COLO668 (cell line): ENCODE results near the gene CENPP.

ENCODE experiments used
- DNase-seq: peaks from one replicate; lab custom pipeline; 2025; ENCODE audit not compliant: unreplicated experiment; lab: John Stamatoyannopoulos, UW

CENPP gene

GRCh38 chr9:92633614-92634278, 308.0 kb downstream of the CENPP start:
- no peak for DNase-seq

GRCh38 chr9:92634712-92635605, 309.2 kb downstream of the CENPP start:
- peak; percentile 52 for DNase-seq

DNA sequence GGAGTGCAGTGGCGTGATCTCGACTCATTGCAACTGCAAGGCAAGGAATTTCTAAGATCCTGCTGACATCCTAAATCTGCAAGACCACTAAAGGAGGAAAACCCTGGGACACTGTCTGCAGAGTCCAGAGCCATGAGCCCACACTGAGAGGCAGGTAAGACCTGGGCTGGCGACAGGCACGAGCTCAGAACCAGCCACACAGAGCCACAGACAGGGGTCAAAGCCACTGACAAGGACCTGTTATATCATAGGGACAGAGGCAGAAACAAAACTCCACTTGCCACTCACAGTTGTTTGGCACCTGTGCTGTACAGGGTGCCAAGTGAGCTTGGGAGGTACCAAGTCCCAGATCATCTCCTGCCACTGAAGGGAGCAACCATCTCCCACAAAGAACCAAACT, 310.0 kb downstream of the CENPP start:
- no peak for DNase-seq

DNA sequence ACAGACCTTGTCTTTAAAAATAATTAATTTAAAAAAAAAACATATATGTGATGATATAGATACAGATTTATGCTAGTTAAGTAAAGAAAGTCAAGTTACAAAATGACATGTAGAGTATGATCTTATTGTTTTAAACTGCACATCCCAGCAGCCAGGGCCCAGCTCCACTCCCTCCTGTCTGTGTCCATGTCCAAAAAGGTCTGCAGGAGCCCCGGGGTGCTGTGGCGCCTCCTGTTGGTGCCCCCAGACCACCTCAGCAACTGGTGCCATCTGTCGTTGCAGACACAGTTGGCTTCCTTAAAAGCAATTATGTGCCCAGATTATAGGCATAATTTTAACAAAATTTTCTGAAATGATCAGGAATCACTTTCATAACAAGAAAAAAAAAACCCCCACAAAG, 310.9 kb downstream of the CENPP start:
- no peak for DNase-seq

GRCh38 chr9:92637326-92637725, 311.6 kb downstream of the CENPP start:
- DNase-seq = no peak

DNA sequence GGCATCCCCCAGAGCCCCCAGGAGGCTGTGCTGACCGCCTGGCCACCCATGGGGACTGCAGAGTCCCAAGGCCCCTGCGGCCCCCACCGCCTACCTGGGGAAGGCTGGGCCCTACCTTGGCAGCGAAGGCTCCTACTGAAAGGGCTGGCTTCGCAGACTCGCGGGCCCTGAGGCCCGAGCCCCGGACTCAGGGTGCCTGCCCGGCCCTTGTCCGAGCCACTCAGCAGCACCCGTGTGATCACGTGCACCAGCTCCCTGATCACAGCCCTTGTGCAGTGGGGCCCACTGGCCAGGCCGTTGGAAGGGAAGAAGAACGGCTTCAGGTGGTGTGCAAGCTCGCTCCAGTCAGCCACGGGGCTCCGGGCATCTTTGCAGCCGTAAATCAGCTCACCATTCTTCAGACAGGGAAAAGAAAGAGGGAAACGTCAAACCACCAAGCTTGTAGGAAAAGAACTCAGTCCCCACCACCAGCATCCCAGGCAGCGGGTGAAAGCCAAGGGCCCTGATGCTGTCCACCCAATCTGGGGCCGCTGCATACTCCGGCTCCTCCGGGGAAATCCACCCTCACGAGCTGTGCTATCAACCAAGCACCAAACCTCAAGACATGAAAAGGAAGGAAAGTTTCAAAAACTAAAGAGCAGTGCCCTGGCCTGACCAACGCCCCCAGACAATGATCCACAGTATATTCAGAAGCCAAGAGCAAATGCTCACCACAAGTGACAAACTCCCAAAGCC, 312.3 kb downstream of the CENPP start:
- DNase-seq = no peak

DNA sequence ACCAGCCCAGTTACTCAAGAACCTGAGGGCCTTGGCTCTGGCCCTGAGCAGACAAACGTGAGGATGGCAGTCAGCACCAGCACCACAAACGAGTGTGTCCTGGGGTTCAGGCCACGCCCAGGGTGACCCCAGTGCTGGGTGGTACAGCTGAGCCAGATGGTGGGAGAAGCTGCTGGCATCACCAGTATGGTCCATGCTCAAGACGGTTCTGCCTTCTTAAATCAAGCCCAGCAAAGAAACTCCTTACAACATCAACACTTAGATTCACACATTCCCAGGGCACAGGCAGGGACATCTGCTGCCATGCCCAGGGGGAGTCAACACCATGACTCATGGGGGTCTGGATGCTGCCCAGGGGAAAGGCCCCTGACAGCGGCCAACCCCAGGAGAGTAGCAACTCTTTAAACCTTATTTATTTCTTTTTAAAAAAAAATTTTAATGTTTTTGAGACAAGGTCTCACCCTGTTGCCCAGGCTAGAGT, 312.9 kb downstream of the CENPP start:
- no peak for DNase-seq

GRCh38 chr9:92639124-92639523, 313.4 kb downstream of the CENPP start:
- DNase-seq = no peak

GRCh38 chr9:92639791-92640271, 314.1 kb downstream of the CENPP start:
- no peak for DNase-seq

- no peak for DNase-seq
Measured at GRCh38 chr9:92640398-92641091, 314.8 kb downstream of the CENPP start.

DNA sequence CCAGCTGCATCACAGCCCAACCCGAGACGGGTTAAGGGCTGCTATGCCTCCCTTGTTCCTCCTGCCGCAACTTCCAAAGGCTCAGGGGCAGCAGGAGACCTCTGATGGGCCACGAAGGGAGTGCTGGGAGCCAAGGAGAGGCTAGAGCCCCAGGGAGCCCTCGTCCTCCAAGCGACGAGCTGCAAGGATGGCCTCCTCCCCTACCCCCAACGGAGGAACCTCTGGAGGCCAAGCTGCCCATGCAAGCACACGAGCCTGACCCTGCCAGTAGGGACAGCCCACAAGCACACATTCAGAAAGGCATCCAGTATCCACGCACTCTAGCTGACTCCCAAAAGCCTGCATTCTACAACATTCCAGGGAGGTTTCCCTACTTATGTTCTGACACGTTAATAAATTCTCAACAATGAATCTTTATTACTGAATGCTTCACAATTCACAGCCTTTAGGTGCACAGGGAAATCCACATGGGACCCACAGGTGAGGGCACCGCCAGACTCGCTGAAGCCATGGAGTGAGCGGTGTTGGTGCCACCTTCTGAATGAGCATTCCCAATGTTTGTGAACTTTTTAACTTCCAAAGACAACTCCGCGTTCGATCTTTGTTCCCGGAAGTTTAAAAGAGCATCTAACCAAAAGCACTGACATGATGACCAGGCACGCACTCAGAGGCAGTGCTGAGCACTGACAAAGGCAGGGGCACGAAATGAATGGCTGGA, 315.5 kb downstream of the CENPP start:
- DNase-seq = no peak

DNA sequence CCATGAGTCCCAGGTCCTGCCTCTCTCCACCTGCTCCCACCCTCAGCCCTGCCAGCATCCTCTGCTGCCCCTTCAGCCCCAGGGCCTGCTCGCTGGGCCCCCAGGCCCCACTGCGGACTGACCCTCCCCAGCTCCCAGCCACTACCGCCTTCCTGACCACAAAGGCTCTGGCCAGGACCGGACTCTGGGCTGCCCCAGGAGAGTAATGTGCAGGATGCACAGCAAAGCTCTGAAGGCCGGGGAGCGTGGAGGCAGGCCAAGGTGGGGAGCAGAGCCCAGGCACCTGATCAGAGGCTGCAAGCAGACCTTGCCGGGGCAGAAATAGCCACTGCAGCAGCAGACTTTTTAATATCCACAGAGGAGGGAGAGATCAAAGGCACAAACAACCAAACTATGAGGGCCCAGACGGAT, 316.3 kb downstream of the CENPP start:
- DNase-seq = no peak

GRCh38 chr9:92642564-92642963, 316.8 kb downstream of the CENPP start:
- DNase-seq = no peak

GRCh38 chr9:92644278-92644677, 318.5 kb downstream of the CENPP start:
- no peak for DNase-seq

DNA sequence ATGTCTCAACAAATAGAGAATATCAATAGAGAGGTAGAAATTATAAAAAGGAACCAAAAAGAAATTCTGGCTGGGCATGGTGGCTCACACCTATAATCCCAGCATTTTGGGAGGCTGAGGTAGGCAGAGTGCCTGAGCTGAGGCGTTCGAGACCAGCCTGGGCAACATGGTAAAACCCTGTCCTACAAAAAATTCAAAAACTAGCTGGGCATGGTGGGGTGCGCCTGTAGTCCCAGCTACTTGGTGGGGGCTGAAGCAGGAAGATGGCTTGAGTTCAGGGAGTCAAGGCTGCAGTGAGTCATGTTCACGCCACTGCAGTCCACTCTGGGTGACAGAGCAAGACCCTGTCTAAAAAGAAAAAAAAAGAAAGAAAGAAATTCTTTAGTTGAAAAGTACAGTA, 319.3 kb downstream of the CENPP start:
- no peak for DNase-seq

DNA sequence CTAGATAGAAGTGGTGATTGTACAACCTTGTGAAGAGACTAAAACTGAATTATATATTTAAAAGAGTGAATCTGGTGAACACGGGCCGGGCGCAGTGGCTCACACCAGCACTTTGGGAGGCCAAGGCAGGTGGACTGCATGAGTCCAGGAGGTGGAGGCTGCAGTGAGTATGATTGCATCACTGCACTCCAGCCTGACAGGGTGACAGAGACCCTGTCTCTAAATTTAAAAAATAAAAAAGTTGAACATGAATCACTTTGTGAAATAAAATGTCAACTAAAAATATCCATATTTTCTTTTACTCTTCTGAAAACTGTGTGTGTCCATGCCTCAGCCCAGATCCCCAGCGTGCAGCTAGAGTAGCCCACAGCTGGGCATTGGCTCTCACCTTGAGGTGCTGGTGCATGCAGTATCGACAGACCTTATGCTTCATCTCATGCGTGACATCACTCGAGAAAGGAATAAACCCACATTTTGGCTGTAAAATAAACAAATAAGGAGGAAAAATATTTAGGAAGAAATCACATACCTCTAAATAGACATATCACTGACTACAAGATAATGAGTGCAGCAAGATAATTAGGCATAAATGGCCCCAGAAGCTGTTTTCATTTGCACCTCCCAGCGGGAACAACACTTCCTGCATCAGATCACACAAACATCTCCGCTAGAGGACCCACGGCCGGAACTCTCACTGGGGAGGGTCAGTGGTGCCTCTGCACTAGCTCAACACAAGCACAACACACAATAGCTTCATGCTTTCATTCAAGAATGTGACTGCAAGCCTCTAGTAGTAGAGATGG, 322.1 kb downstream of the CENPP start:
- DNase-seq = no peak

- DNase-seq = no peak
Measured at GRCh38 chr9:92648474-92648971, 322.8 kb downstream of the CENPP start.

- DNase-seq = no peak
Measured at GRCh38 chr9:92649007-92649406, 323.3 kb downstream of the CENPP start.

GRCh38 chr9:92650296-92650695, 324.5 kb downstream of the CENPP start:
- DNase-seq = no peak
